GM23248 (cell line): ENCODE data around the gene INTS6L.

Source experiments
- EZH2 ChIP-seq: fragments of 200-600 bp; sonication (generic); IDR thresholded peaks from 2 replicates; pipeline ENCODE4 v1.6.1; 2018; ENCODE audit warnings: antibody characterized with exemption, mild to moderate bottlenecking; ENCODE audit not compliant: insufficient read depth, poor library complexity, severe bottlenecking
- EZH2phosphoT487 ChIP-seq: fragments of 200-600 bp; sonication (generic); IDR thresholded peaks from 2 replicates; pipeline ENCODE4 v1.6.1; 2018; ENCODE audit warnings: antibody characterized with exemption, moderate library complexity, mild to moderate bottlenecking, low read depth; ENCODE audit not compliant: insufficient read depth

DNA sequence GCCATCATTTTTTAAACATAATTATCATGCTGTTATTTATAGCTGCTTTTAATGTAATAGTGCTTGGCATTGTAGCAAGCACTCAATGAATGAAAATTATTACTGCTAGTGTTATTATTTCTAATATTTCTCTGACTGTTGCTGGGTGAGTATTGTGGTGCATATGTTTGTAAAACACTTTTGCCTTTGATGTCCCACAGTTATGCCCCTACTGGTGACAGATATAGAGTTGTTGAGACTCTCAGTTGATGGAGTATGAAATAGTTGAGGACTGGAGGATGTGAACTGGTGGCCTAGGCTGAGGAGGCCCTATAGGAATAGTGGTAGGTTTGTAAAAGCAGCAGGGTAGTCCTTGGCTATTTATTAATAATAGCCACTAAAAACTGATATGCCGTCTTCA lies 9.6 kb downstream of the INTS6L start:
- TF ChIP-seq EZH2phosphoT487, result no peak
- no peak for TF ChIP-seq EZH2
